Keratinocyte (primary cell): ENCODE measurements around the gene DHX34. TPM values are rescaled to one million over a fixed set of nuclear protein-coding genes. Genes with fewer than 3 reads are reported as not detected.

Experiments
- DNase-seq: peaks from one replicate; pipeline ENCODE4 v3.0.0-alpha.2; 2011; ENCODE audit warnings: low read depth, missing footprints, low spot score
- FAIRE-seq: peaks from 2 replicates; lab custom pipeline; 2011; peaks lifted over from hg19 to GRCh38; lab: Jason Lieb, UNC
- H2AFZ ChIP-seq: 2 replicates; pipeline ENCODE4 v1.6.0; 2012; ENCODE audit warnings: low read length, control low read depth, inconsistent platforms; ENCODE audit not compliant: control insufficient read depth
- H3K27ac ChIP-seq: 2 replicates; pipeline ENCODE4 v1.5.1; 2011; ENCODE audit warnings: low read length; ENCODE audit not compliant: control insufficient read depth, insufficient read depth
- H3K27me3 ChIP-seq: 3 replicates; pipeline ENCODE4 v1.6.0; 2011; ENCODE audit warnings: low read length; ENCODE audit not compliant: control insufficient read depth, insufficient read depth; ENCODE audit errors: extremely low read depth
- H3K36me3 ChIP-seq, 2 experiments: 2 replicates in 1 of 2; 3 replicates in 1 of 2; pipeline ENCODE4 v1.5.1; 2011; ENCODE audit warnings: low read length in 2 of 2, mild to moderate bottlenecking in 1 of 2; ENCODE audit not compliant: control insufficient read depth in 2 of 2, insufficient read depth in 2 of 2; ENCODE audit errors: extremely low read depth in 1 of 2
- H3K4me1 ChIP-seq: 3 replicates; pipeline ENCODE4 v1.5.1; 2011; ENCODE audit warnings: low read length; ENCODE audit not compliant: control insufficient read depth, insufficient read depth; ENCODE audit errors: extremely low read depth
- H3K4me2 ChIP-seq: 3 replicates; pipeline ENCODE4 v1.6.0; 2011; ENCODE audit warnings: low read depth, low read length; ENCODE audit not compliant: control insufficient read depth, insufficient read depth; ENCODE audit errors: extremely low read depth
- H3K4me3 ChIP-seq, 3 experiments: fragments of 200-600 bp in 1 of 3; sonication (generic) in 1 of 3; 2 replicates in 2 of 3; 3 replicates in 1 of 3; pipeline ENCODE4 v1.5.1; 2011 to 2016; ENCODE audit warnings: low read length in 3 of 3, mild to moderate bottlenecking in 3 of 3, control low read depth in 2 of 3, inconsistent platforms in 1 of 3, low read depth in 1 of 3, mixed read lengths in 1 of 3, mixed run types in 1 of 3, moderate library complexity in 1 of 3; ENCODE audit not compliant: control insufficient read depth in 2 of 3, insufficient read depth in 2 of 3; ENCODE audit errors: extremely low read depth in 1 of 3
- H3K79me2 ChIP-seq: 2 replicates; pipeline ENCODE4 v1.6.0; 2012; ENCODE audit warnings: low read length; ENCODE audit not compliant: control insufficient read depth, insufficient read depth
- H3K9ac ChIP-seq: 3 replicates; pipeline ENCODE4 v1.6.0; 2011; ENCODE audit warnings: low read length; ENCODE audit not compliant: control insufficient read depth, insufficient read depth; ENCODE audit errors: extremely low read depth
- H3K9me1 ChIP-seq: 3 replicates; pipeline ENCODE4 v1.6.0; 2011; ENCODE audit warnings: low read length; ENCODE audit not compliant: control insufficient read depth, insufficient read depth; ENCODE audit errors: extremely low read depth
- H3K9me3 ChIP-seq: 2 replicates; pipeline ENCODE4 v1.5.1; 2012; ENCODE audit warnings: low read depth, low read length; ENCODE audit not compliant: control insufficient read depth
- H4K20me1 ChIP-seq: 3 replicates; pipeline ENCODE4 v1.6.0; 2011; ENCODE audit warnings: low read length; ENCODE audit not compliant: control insufficient read depth, insufficient read depth; ENCODE audit errors: extremely low read depth
- CTCF ChIP-seq, 3 experiments: IDR thresholded peaks in 1 of 3; conservative IDR thresholded peaks in 1 of 3; optimal IDR thresholded peaks in 1 of 3; 2 replicates in 2 of 3; 3 replicates in 1 of 3; pipeline versions ENCODE3 to v1.5.1; 2011; ENCODE audit warnings: low read length in 3 of 3, mild to moderate bottlenecking in 3 of 3, moderate library complexity in 2 of 3, control low read depth in 1 of 3, inconsistent platforms in 1 of 3; ENCODE audit not compliant: insufficient read depth in 2 of 3; ENCODE audit errors: extremely low read depth in 1 of 3
- EZH2 ChIP-seq: IDR thresholded peaks from one replicate; pipeline ENCODE4 v1.6.1; 2012; ENCODE audit warnings: inconsistent platforms, mild to moderate bottlenecking, low read length, moderate library complexity
- dilution Hi-C: fragments of 300-500 bp; cut with MboI; formaldehyde crosslinking; loops from one replicate; pipeline ENCODE4 v1.7.0; 2020; ENCODE audit warnings: low sequenced_read_pairs; ENCODE audit not compliant: extremely low pct_ligation_motif_present
- polyA plus RNA-seq, 5 experiments: library from polyadenylated mRNA; depleted of rRNA in 3 of 5; stranded (reverse) in 3 of 5; stranded (forward) in 1 of 5; unstranded in 1 of 5; fragments of >200 nt; gene quantifications; 1 replicate in 1 of 5; 2 replicates in 3 of 5; 3 replicates in 1 of 5; pipeline versions ENCODE4 v1.2.1 to v1.2.3, GENCODE V29; 2011 to 2012; ENCODE audit warnings: missing spikeins in 2 of 5, low read depth in 1 of 5, low replicate concordance in 1 of 5

The DHX34 gene
- polyA plus RNA-seq, 1 donor (not counting 4 experiments of a cell fraction or from before 2014, with no cell fraction given): 6.4 TPM

- Histone ChIP-seq H3K4me2 (no peak overlapping the region), H3K9me3 (no peaks in the 10 kb centered on the region), H3K9me1 (no peaks in the 10 kb centered on the region), H2AFZ (no peak overlapping the region), H3K36me3 (no peaks in the 10 kb centered on the region), H3K27me3 (no peaks in the 10 kb centered on the region), H3K9ac (no peak overlapping the region), H3K79me2 (no peaks in the 10 kb centered on the region), H3K27ac (no peak overlapping the region), H4K20me1 (no peaks in the 10 kb centered on the region), H3K4me3 (no peak overlapping the region), H3K4me1 (peaks cover 3% of the 10 kb centered on the region)
- TF ChIP-seq CTCF (optimal IDR thresholded peaks at IDR 0.05 in 1 of 3, IDR thresholded peaks at IDR 0.05 in 1 of 3, conservative IDR thresholded peaks at IDR 0.05 in 1 of 3; ENCODE audit: extremely low read depth in 1 of 3, insufficient read depth in 2 of 3, low read length in 3 of 3): no peak
- dilution Hi-C loops: no loop called here
- FAIRE-seq (no peak), DNase-seq (no peak)
Observed at GRCh38 chr19:47302249-47302648, 46.9 kb upstream of the DHX34 start.

- FAIRE-seq: no peak
- dilution Hi-C loops: no loop called here
- no peaks in the 10 kb centered on the region for H3K27me3 ChIP-seq
- no peaks in the 10 kb centered on the region for H4K20me1 ChIP-seq
- no peak overlapping the region for H3K27ac ChIP-seq
- no peak overlapping the region for H3K4me3 ChIP-seq
- no peak overlapping the region for H3K9ac ChIP-seq
- H2AFZ ChIP-seq: no peak overlapping the region
- H3K4me1 ChIP-seq: peaks cover 3% of the 10 kb centered on the region
- H3K36me3 ChIP-seq: no peaks in the 10 kb centered on the region
- no peaks in the 10 kb centered on the region for H3K9me1 ChIP-seq
- no peaks in the 10 kb centered on the region for H3K79me2 ChIP-seq
- no peak for TF ChIP-seq EZH2
- TF ChIP-seq CTCF (optimal IDR thresholded peaks at IDR 0.05 in 1 of 3, IDR thresholded peaks at IDR 0.05 in 1 of 3, conservative IDR thresholded peaks at IDR 0.05 in 1 of 3; ENCODE audit: extremely low read depth in 1 of 3, insufficient read depth in 2 of 3, low read length in 3 of 3): no peak
- H3K4me2 ChIP-seq: no peak overlapping the region
- no peaks in the 10 kb centered on the region for H3K9me3 ChIP-seq
- no peak for DNase-seq
Observed at GRCh38 chr19:47303966-47304365, 45.1 kb upstream of the DHX34 start.
